CD4-positive, alpha-beta T cell (primary cell): ENCODE results near the gene VAV1. TPM values are rescaled to one million over a fixed set of nuclear protein-coding genes. Genes with fewer than 3 reads are reported as not detected.
A peak's percentile ranks its signal among the peaks of the same experiment; 100 is the strongest.

Source experiments
- ATAC-seq: fragments of 200-7000 bp; cut with Tn5 transposase; one replicate; pipeline ENCODE4 v1.10.0; 2022; ENCODE audit warnings: mild to moderate bottlenecking; ENCODE audit not compliant: poor library complexity
- CTCF ChIA-PET: fragments of 350-600 bp; sonication (Branson Sonifier 250); formaldehyde crosslinking; loops from one replicate; lab custom pipeline; 2021; ENCODE audit warnings: antibody characterized with exemption, inconsistent platforms; lab: Charles Lee
- POLR2A ChIA-PET: fragments of 350-600 bp; sonication (Branson Sonifier 250); formaldehyde crosslinking; loops from one replicate; lab custom pipeline; 2021; ENCODE audit warnings: antibody characterized with exemption, inconsistent platforms; lab: Charles Lee
- DNase-seq, 14 experiments: peaks; one replicate each; pipeline ENCODE4 v3.0.0-alpha.2; 2013 to 2020; ENCODE audit warnings: mixed read lengths in 2 of 14
- H3K27ac ChIP-seq, 2 donors: one replicate each; pipeline versions ENCODE4 v1.5.1 to v1.7.0; 2013; ENCODE audit warnings: low read length in 2 of 2, low read depth in 1 of 2, mild to moderate bottlenecking in 1 of 2
- H3K27me3 ChIP-seq, 2 experiments: 1 replicate in 1 of 2; 2 replicates in 1 of 2; pipeline versions ENCODE4 v1.6.1 to v1.7.0; 2013; ENCODE audit warnings: low read length in 2 of 2, control low read depth in 1 of 2, mild to moderate bottlenecking in 1 of 2, moderate library complexity in 1 of 2; ENCODE audit not compliant: insufficient read depth in 2 of 2, control insufficient read depth in 1 of 2
- H3K36me3 ChIP-seq: one replicate; pipeline ENCODE4 v1.6.1; 2013; ENCODE audit warnings: low read length, control low read depth; ENCODE audit not compliant: insufficient read depth
- H3K4me1 ChIP-seq: one replicate; pipeline ENCODE4 v1.6.1; 2013; ENCODE audit warnings: low read length, control low read depth; ENCODE audit not compliant: insufficient read depth
- H3K4me3 ChIP-seq: one replicate; pipeline ENCODE4 v1.5.1; 2013; ENCODE audit warnings: mild to moderate bottlenecking, low read length, moderate library complexity
- H3K9me3 ChIP-seq, 2 experiments: 1 replicate in 1 of 2; 2 replicates in 1 of 2; pipeline versions ENCODE4 v1.6.1 to v1.7.0; 2013; ENCODE audit warnings: low read length in 2 of 2, mild to moderate bottlenecking in 2 of 2, control low read depth in 1 of 2, moderate library complexity in 1 of 2; ENCODE audit not compliant: control insufficient read depth in 1 of 2, insufficient read depth in 1 of 2
- H3K27ac Mint-ChIP-seq: one replicate; pipeline ENCODE4 v1.8.0; 2020; ENCODE audit warnings: mixed read lengths
- H3K27me3 Mint-ChIP-seq: one replicate; pipeline ENCODE4 v1.8.0; 2021; ENCODE audit warnings: mixed read lengths
- H3K36me3 Mint-ChIP-seq: one replicate; pipeline ENCODE4 v1.8.0; 2021; ENCODE audit warnings: low read depth, mixed read lengths
- H3K4me1 Mint-ChIP-seq: one replicate; pipeline ENCODE4 v1.8.0; 2021; ENCODE audit warnings: low read depth, mixed read lengths
- H3K4me3 Mint-ChIP-seq: one replicate; pipeline ENCODE4 v1.8.0; 2020; ENCODE audit warnings: mild to moderate bottlenecking, mixed read lengths
- H3K9me3 Mint-ChIP-seq: one replicate; pipeline ENCODE4 v1.8.0; 2020; ENCODE audit warnings: mixed read lengths
- CTCF ChIP-seq: fragments of 200-600 bp; IDR thresholded peaks from one replicate; pipeline ENCODE4 v1.8.0; 2022; ENCODE audit warnings: antibody characterized with exemption, mild to moderate bottlenecking
- intact Hi-C, 2 experiments: fragments of 100-400 bp; cut with DNase I in 1 of 2; cut with micrococcal nuclease in 1 of 2; formaldehyde crosslinking; loops; one replicate each; pipeline versions ENCODE4 v1.15.1 to v1.9.0; 2023 to 2025; cut with DNase I, micrococcal nuclease
- total RNA-seq, 174 experiments: library from RNA in 2 of 174; stranded (reverse) in 2 of 174; gene quantifications; one replicate each; pipeline ENCODE4 v1.2.3 and lab custom pipeline; 2021 to 2026

The VAV1 gene
- total RNA-seq, 2 experiments from 2014 or later: 70.0 to 70.1 TPM

- peaks cover 0 to 3% of the 10 kb centered on the region in 2 experiments for H3K9me3 ChIP-seq
- CTCF ChIA-PET: interaction anchor here (0.7 kb wide), 1 partner anchor 741 kb away, joined by 6 read pairs; no protein-coding TSS in a partner anchor
- H3K9me3 Mint-ChIP-seq: no peaks in the 10 kb centered on the region
- POLR2A ChIA-PET: interaction anchor here (0.9 to 2.0 kb wide), 4 partner anchors 9 to 18 kb away, joined by 3 to 11 read pairs (median 4); partner anchors contain the start of gene VAV1
- no peaks in the 10 kb centered on the region for H3K27me3 ChIP-seq
- TF ChIP-seq CTCF: no peak
- H3K27me3 Mint-ChIP-seq: no peaks in the 10 kb centered on the region
- intact Hi-C loops: no loop called here
- H3K27ac Mint-ChIP-seq: peak overlapping the region; percentile 80
- H3K36me3 Mint-ChIP-seq: peaks cover 77% of the 10 kb centered on the region
- no peak overlapping the region for H3K4me3 ChIP-seq
- ATAC-seq (no peak), DNase-seq (no peak)
- peaks cover 50% of the 10 kb centered on the region for H3K36me3 ChIP-seq
- H3K4me3 Mint-ChIP-seq: no peak overlapping the region
- peak overlapping the region in 1 of 2 donors; percentile 14 for H3K27ac ChIP-seq
- peaks cover 65% of the 10 kb centered on the region for H3K4me1 ChIP-seq
- H3K4me1 Mint-ChIP-seq: peaks cover 75% of the 10 kb centered on the region
Observed at GRCh38 chr19:6791237-6791636, 18.7 kb downstream of the VAV1 start.

- H3K36me3 Mint-ChIP-seq: peaks cover 84% of the 10 kb centered on the region
- H3K27me3 Mint-ChIP-seq: no peaks in the 10 kb centered on the region
- H3K9me3 Mint-ChIP-seq: no peaks in the 10 kb centered on the region
- intact Hi-C loops: no loop called here
- peaks cover 92% of the 10 kb centered on the region for H3K4me1 Mint-ChIP-seq
- TF ChIP-seq CTCF: no peak
- ChIA-PET CTCF (no interaction called here), POLR2A (interaction anchor here (0.6 to 1.3 kb wide), 2 partner anchors 20 to 58 kb away, joined by 3 read pairs; no protein-coding TSS in a partner anchor)
- H3K27me3 ChIP-seq: no peaks in the 10 kb centered on the region
- DNase-seq: no peak
- no peak overlapping the region for H3K4me3 ChIP-seq
- H3K36me3 ChIP-seq: peaks cover 49% of the 10 kb centered on the region
- peaks cover 0 to 3% of the 10 kb centered on the region in 2 experiments for H3K9me3 ChIP-seq
- H3K27ac Mint-ChIP-seq: peak overlapping the region; percentile 80
- peak overlapping the region in 1 of 2 donors; percentile 15 for H3K27ac ChIP-seq
- ATAC-seq: no peak
- H3K4me1 ChIP-seq: peaks cover 83% of the 10 kb centered on the region
- H3K4me3 Mint-ChIP-seq: peak overlapping the region; percentile 12
Observed at GRCh38 chr19:6793411-6793810, 20.9 kb downstream of the VAV1 start.

GRCh38 chr19:6793973-6794372 is 21.5 kb downstream of the VAV1 start:
- no peak for TF ChIP-seq CTCF
- H3K27ac Mint-ChIP-seq: peak overlapping the region; percentile 80
- DNase-seq (no peak), ATAC-seq (no peak)
- Histone ChIP-seq H3K36me3 (peaks cover 52% of the 10 kb centered on the region), H3K27me3 (no peaks in the 10 kb centered on the region), H3K9me3 (peaks cover 0 to 3% of the 10 kb centered on the region in 2 experiments), H3K4me3 (no peak overlapping the region), H3K27ac (no peak overlapping the region), H3K4me1 (peaks cover 83% of the 10 kb centered on the region)
- ChIA-PET CTCF (interaction anchor here (1.3 kb wide), 1 partner anchor 23 kb away, joined by 3 read pairs; no protein-coding TSS in a partner anchor), POLR2A (no interaction called here)
- H3K4me3 Mint-ChIP-seq: no peak overlapping the region
- intact Hi-C loops: no loop called here
- no peaks in the 10 kb centered on the region for H3K27me3 Mint-ChIP-seq
- peaks cover 91% of the 10 kb centered on the region for H3K4me1 Mint-ChIP-seq
- H3K9me3 Mint-ChIP-seq: no peaks in the 10 kb centered on the region
- H3K36me3 Mint-ChIP-seq: peaks cover 83% of the 10 kb centered on the region
